Activated naive CD4-positive, alpha-beta T cell treated with anti-CD3 and anti-CD28 coated beads, Interleukin-2, amount 50 U/mL, for 72 hours (primary cell): ENCODE data around the gene SCAF8. TPM values are rescaled to one million over a fixed set of nuclear protein-coding genes. Genes with fewer than 3 reads are reported as not detected.
"Not testable (repeated sequence)": the region's sequence is repeated elsewhere in the genome, so short reads cannot be mapped to it uniquely, and the experiment has no call there.

Experiments used
- ATAC-seq, 2 donors: fragments of 150-1000 bp; cut with Tn5 transposase; 2 replicates each; pipeline ENCODE4 v1.10.0; 2021; ENCODE audit warnings: mild to moderate bottlenecking in 2 of 2, moderate library complexity in 2 of 2
- DNase-seq, 2 donors: peaks; one replicate each; pipeline ENCODE4 v3.0.0; 2021 to 2022; ENCODE audit warnings: low spot score in 2 of 2
- H3K27ac Mint-ChIP-seq, 2 donors: one replicate each; pipeline ENCODE4 v1.8.0; 2022; ENCODE audit warnings: mild to moderate bottlenecking in 2 of 2, mixed read lengths in 2 of 2
- H3K36me3 Mint-ChIP-seq, 2 donors: one replicate each; pipeline ENCODE4 v1.8.0; 2022; ENCODE audit warnings: mixed read lengths in 2 of 2
- H3K9me3 Mint-ChIP-seq, 2 donors: one replicate each; pipeline ENCODE4 v1.8.0; 2022; ENCODE audit warnings: mixed read lengths in 2 of 2
- total RNA-seq, 2 donors: library from RNA; stranded (reverse); gene quantifications; one replicate each; pipeline ENCODE4 v1.2.3, GENCODE V29; 2022

The SCAF8 gene
- total RNA-seq, 2 donors from 2014 or later = 25.4 to 28.2 TPM

DNA sequence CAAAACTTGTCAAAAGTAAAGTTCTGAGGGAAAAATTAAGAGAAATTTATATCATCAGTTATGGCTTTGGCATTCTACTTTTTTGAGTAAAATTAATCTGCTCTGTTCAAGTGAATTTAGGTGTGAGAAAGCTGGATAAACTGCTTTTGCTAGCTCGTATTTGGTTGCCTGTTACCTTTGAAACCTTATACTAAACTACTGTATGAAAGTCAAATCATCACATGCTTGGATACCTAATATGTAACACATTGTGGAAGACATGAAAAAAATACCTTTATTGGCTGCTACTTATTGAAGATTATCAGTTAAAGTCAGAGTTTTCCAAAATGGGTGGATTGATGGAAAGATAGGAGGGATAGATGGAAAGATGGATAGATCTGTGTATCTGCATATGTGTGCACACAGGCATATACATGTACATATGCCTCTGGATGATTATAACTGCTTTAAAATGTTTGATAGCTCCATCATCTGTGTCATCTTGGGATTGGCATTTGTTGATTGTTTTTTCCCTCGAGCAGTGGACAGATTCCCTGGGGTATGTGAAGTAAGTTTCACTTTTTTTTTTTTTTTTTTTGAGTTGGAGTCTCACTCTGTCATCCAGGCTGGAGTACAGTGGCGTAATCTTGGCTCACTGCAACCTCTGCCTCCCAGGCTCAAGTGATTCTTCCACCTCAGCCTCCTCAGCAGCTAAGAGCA lies 24.3 kb downstream of the SCAF8 start:
- no peak for DNase-seq
- ATAC-seq = no peak
- Mint-ChIP-seq H3K9me3 (no peaks in the 10 kb centered on the region), H3K36me3 (peaks cover 0 to 9% of the 10 kb centered on the region in 2 donors), H3K27ac (no peak overlapping the region)

DNA sequence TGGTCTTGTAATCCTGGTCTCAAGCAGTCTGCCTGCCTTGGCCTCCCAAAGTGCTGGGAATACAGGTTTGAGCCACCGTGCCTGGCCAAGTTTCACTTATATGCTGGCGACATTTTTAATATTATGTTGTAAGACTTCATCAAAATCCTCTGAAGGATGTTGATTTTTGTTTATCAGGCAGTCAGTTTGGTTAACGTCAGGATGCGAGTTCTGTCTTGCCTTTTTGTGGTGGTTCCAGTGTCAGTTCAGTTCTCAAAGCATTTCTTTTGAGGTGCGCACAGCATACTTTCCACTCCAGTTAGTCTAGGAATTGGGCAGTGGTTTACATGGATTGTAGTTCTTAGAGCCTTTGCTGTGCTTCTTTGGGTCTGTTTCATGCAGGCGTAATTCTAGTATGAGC lies 24.9 kb downstream of the SCAF8 start:
- no peak overlapping the region for H3K27ac Mint-ChIP-seq
- DNase-seq = no peak
- H3K36me3 Mint-ChIP-seq = peaks cover 0 to 13% of the 10 kb centered on the region in 2 donors
- H3K9me3 Mint-ChIP-seq = no peaks in the 10 kb centered on the region
- no peak for ATAC-seq

DNA sequence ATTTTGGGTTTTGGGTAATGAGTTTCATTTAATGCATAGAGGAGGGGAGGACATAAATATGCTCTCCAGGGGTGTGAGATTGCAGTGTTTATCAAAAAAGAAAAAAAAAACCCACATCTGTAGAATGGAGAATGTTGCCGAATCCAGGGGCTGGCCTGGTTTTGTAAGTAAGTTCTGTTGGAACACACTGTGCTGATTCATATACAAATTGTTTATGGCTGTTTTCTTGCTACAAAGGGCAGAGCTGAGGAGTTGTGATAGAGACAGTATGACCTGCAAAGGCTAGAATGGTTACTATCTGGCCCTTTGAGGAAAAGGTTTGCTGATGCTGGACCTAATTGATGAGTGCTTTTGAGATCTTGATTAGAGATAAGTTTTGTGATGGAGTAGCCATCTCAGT lies 30.4 kb downstream of the SCAF8 start:
- no peak for DNase-seq
- Mint-ChIP-seq H3K36me3 (peaks cover 0 to 25% of the 10 kb centered on the region in 2 donors), H3K9me3 (no peaks in the 10 kb centered on the region), H3K27ac (peak overlapping the region in 1 of 2 donors; percentile 63)
- no peak for ATAC-seq

DNA sequence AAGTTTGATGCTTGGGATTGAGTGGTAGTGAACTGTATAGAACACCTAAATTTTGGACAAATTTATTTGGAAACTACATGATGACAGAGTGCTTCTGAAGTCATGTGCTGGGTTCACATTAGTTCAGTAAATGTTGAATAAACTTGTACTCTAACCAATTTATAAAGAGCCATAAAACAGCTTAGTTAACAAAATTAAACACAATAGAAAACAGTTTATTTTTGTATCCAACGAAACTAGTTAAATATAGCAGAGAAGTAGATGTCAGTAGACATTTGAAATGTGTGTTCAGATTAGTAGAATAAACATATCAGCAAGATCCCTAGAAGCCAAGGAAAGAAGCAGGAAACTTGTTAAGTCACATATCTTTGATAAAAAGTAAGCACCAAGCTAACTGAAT lies 32.1 kb downstream of the SCAF8 start:
- Mint-ChIP-seq H3K9me3 (no peaks in the 10 kb centered on the region), H3K36me3 (peaks cover 0 to 26% of the 10 kb centered on the region in 2 donors), H3K27ac (no peak overlapping the region)
- no peak for ATAC-seq
- DNase-seq = no peak

DNA sequence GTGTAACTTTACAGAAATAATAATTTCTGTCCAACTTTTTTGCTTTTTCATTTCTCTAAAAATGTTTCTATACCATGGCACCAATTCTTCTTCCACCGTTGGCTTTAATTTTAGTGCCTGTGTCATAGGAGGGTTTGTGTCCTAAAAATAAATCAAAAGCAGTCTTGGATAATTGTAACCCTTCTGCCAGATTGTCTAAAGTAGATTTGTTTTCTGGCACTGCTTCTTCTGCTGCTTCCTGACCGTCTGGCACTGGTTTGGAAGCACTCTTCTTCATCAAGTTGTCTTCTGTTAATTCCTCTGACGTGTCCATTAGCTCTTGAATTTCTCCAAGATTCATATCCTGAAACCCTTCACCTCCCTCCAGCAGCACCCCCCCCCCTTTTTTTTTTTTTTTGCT lies 33.1 kb downstream of the SCAF8 start:
- Mint-ChIP-seq H3K9me3 (no peaks in the 10 kb centered on the region), H3K27ac (no peak overlapping the region), H3K36me3 (peaks cover 0 to 34% of the 10 kb centered on the region in 2 donors)
- DNase-seq = no peak
- no peak for ATAC-seq

DNA sequence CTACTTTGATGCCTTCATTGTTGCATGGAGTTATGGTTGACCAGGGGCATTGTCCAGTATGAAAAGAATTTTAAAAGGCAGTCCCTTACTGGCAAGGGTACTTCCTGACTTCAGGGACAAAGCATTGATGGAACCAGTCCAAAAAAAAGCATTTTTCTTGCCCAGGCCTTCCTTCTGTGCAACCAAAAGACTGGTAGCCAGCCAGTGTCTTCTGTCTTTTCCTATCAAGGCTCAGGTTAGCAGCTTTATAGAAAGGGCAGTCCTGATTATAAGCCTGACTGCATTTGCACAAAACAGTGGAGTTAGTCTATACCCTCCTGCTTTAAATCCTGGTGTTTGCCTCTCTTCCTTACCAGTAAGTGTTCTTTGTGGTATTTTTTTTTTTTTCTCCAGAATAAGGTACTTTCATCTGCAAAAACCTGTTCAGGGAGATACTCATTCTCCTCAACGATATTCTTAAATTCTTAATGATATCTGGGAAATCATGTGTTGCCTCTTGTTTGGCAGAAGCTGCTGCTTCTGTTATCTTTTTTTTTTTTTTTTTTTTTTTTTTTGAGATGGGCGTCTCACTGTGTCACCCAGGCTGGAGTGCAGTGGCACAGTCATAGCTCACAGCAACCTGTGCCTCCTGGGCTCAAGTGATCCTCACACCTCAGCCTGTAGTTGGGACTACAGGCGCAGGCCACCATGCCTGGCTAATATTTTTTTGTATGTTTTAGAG lies 33.9 kb downstream of the SCAF8 start:
- H3K36me3 Mint-ChIP-seq = peaks cover 0 to 40% of the 10 kb centered on the region in 2 donors
- DNase-seq = no peak
- no peak for ATAC-seq

DNA sequence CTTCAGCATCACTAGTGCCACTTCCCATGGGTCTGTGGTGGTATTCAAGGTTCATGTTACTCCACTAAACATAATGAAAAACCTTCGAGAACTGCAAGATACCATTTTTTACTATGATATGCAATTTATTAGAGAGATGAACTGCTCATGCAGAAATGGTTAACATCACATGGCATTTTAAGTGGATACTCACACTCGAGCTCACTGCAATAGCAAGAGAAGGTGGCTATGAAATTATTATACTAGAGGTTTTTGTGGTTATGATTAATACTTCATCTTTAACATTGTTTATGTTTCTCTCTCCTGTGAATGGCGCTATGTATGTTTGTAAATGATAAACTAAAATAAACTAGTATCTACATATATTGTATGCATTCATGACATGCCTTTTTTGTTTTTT lies 35.1 kb downstream of the SCAF8 start:
- H3K9me3 Mint-ChIP-seq = no peaks in the 10 kb centered on the region
- ATAC-seq (no peak), DNase-seq (no peak)
- H3K36me3 Mint-ChIP-seq = peaks cover 0 to 34% of the 10 kb centered on the region in 2 donors
- no peak overlapping the region for H3K27ac Mint-ChIP-seq

More for the DNA sequence above, 33.9 kb downstream of the SCAF8 start:
- no peaks in the 10 kb centered on the region for H3K9me3 Mint-ChIP-seq
- H3K27ac Mint-ChIP-seq = peak overlapping the region in 1 of 2 donors; percentile 75

DNA sequence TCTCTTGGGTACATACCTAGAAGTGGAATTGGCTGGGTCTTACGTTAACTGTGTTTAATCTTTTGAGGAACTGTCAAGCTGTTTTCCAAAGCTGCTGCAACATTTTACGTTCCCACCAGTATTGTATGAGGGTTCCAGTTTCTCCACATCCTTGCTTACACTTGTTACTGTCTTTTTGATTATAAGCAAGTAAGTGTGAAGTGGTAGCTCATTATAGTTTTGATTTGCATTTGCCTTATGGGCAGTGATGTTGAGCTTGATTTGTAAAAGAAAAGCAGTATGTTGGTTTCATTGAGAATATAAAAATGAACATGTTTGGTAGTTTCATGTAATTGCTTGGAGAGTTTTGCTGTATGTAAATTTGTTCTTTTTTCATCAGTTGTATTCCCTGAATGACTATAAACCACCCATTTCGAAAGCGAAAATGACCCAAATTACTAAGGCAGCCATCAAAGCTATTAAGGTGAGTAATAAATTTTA lies 40.4 kb downstream of the SCAF8 start:
- Mint-ChIP-seq H3K9me3 (no peaks in the 10 kb centered on the region), H3K27ac (peak overlapping the region in 1 of 2 donors; percentile 17), H3K36me3 (peaks cover 0 to 28% of the 10 kb centered on the region in 2 donors)
- ATAC-seq (peak; percentile 56 to 93), DNase-seq (no peak)

DNA sequence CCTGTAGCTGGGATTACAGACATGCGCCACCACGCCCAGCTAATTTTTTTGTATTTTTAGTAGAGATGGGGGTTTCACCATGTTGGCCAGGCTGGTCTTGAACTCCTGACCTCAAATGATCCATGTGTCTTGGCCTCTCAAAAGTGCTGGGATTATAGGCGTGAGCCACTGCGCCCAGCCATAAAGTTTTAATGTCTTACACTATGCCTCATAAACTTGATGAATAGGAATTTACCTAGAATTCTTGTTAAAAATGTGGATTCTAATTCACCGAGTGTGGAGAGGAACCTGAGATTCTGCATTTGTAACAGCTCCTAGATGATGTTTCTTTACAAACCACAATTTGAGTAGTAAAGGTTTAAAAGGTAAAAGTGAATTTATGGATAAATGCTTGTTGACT lies 45.9 kb downstream of the SCAF8 start:
- H3K27ac Mint-ChIP-seq, H3K9me3 Mint-ChIP-seq, ATAC-seq, DNase-seq: not testable (repeated sequence)
- peaks cover 10 to 23% of the 10 kb centered on the region in 2 donors for H3K36me3 Mint-ChIP-seq

DNA sequence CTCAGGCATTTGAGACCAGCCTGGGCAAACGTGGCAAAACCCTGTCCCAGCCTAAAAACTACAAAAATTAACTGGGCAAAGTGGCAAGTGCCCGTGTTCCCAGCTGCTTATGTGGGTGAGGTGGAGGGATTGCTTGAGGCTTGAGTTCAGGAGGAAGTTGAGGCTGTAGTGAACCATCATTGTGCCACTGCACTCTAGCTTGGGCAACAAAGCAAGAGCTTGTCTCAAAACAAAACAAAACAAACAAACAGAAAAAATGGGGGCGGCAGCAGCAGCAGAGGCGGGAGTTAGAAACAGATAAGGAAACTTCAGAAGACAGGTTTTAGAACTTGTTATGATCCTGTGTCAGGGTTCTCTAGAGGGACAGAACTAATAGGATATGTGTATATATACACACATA lies 49.0 kb downstream of the SCAF8 start:
- H3K9me3 Mint-ChIP-seq = no peaks in the 10 kb centered on the region
- no peak for DNase-seq
- H3K36me3 Mint-ChIP-seq = peaks cover 10 to 17% of the 10 kb centered on the region in 2 donors
- peak overlapping the region in 1 of 2 donors; percentile 81 for H3K27ac Mint-ChIP-seq
- ATAC-seq = no peak

DNA sequence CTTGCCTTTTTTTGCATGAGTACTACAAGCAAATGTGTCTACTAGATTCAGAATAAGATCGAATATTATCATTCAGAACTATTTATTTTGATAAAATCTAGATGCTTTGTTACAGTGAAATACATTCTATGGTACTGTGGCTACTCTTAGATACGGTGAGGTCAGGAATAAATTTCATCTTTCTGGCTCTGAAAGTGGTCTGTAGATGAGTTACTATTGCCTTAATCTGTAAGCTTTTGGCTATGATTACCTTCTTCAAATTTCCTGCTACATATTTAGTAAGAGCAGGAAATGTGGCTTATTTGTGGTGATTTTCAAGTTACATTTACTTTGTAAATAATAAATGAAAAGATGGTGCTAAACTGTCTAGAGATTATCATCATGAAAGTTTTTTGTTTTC lies 50.0 kb downstream of the SCAF8 start:
- no peaks in the 10 kb centered on the region for H3K9me3 Mint-ChIP-seq
- no peak overlapping the region for H3K27ac Mint-ChIP-seq
- no peak for DNase-seq
- ATAC-seq = no peak
- H3K36me3 Mint-ChIP-seq = peaks cover 10 to 22% of the 10 kb centered on the region in 2 donors

DNA sequence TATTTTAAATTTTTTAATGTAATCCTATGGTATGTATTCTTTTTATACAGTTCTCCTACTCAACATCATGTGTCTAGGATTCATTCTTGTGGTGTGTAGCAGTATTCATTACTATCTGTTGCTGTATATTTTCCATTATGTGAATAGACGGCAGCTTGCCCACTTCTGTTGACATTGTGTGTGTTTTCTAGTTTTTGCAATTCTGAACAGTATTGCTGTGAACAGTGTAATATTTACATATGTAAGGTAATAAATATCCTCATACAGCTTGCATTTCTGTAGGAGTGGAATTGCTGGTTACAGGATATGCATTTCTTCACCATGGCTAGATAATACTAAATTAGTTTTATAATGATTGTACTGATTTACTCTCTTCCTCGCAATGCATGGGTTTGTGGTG lies 51.9 kb downstream of the SCAF8 start:
- ATAC-seq (no peak), DNase-seq (no peak)
- Mint-ChIP-seq H3K27ac (no peak overlapping the region), H3K36me3 (peaks cover 10 to 22% of the 10 kb centered on the region in 2 donors), H3K9me3 (no peaks in the 10 kb centered on the region)

DNA sequence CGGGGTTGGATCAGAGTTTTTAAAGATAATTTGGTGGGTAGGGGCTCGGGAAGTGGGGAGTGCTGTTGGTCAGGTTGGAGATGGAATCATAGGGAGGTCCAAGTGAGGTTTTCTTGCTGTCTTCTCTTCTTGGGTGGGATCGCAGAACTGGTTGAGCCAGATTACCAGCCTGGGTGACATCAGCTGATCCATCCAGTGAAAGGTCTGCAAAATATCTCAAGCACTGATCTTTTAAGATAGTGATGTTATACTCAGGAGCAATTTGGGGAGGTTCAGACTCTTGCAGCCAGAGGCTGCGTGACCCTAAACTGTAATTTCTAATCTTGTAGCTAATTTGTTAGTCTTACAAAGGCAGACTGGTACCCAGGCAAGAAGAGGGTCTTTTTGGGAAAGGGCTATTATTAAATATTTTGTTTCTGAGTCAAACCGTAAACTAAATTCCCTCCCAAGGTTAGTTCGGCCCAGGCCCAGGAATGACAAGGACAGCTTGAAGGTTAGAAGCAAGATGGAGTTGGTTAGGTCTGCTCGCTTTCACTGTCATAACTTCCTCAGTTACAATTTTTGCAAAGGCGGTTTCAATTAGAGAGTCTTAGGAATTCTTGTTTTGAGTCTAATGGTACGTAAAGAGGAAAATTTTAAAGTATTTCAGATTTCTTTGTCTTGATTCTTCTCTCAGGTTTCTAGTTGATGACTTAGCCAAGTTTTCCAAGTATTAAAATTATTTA lies 53.1 kb downstream of the SCAF8 start:
- H3K36me3 Mint-ChIP-seq = peaks cover 4 to 12% of the 10 kb centered on the region in 2 donors
- H3K27ac Mint-ChIP-seq = peak overlapping the region; percentile 6 to 21
- H3K9me3 Mint-ChIP-seq = no peaks in the 10 kb centered on the region
- ATAC-seq (no peak), DNase-seq (no peak)

DNA sequence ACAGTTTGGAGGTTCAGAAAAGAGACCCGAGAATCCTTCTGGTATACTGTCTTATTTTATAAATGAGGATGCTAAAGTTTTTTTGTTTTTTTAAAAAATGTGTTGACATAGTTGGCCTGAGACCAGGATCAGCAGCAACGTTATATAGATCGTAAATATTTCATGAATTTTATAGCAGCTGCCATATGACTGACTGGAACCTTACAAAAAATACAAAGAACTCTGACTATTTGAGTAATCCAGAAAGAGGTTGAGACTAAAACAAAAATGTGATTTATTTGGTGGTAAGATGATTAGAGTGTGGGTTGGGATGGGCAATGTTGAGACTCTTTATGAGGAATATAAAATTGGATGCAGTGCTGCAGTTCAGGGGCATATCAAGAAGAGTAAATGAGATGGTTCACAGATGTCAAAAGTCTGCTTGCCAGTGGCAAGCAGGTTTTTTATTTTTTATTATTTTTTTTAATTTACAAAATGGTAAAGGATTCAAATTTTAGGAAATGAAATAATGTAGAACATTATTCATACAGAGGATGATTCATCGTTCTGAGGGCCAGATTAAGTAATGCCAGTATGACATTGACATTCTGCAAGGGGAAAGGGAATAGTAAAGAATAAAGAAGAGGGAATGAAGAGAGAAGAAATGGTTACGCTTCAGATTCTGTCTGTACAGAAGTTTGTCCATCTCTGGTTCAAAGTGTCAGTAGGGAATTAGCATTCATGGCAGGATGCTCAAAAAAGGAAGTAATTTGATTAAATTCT lies 58.5 kb downstream of the SCAF8 start:
- Mint-ChIP-seq H3K36me3 (peaks cover 0 to 5% of the 10 kb centered on the region in 2 donors), H3K9me3 (no peaks in the 10 kb centered on the region), H3K27ac (peak overlapping the region in 1 of 2 donors; percentile 5)
- ATAC-seq = no peak
- DNase-seq = no peak

DNA sequence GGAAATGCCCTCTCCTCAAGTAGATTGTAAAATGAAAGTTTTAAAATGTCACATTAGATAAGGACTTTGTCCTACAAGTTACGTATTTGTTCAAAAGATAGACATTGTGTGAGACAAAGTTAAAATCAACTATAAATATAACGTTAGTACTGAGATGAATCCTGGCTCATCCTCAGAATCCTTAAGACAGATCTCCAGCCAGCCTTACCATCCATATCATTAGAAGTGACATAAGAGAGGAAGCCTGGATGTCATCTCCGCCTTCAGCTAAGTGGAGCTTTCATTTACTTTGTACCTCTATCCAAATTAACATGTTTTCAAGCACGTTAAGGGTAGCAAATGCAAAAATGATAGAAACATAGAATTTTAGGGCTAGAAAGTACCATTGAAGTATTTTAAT lies 59.1 kb downstream of the SCAF8 start:
- Mint-ChIP-seq H3K9me3 (no peaks in the 10 kb centered on the region), H3K36me3 (peaks cover 0 to 5% of the 10 kb centered on the region in 2 donors), H3K27ac (no peak overlapping the region)
- DNase-seq (no peak), ATAC-seq (no peak)

DNA sequence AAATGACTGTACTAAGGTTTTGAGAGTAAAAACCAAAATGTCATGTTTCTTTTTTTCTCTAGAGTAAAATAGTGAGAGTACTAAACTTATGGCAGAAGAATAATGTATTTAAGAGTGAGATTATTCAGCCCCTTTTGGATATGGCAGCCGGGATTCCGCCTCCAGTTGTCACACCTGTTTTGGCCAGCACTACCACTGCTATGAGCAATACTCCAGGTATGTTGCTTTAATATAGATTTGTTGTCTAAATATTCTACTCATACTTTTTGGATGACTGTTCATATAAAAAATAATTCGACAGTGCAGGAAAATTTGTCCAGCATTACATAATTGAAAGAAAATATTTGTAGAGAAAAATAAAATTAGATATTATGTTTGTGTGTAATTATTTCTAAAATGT lies 59.5 kb downstream of the SCAF8 start:
- Mint-ChIP-seq H3K36me3 (peaks cover 0 to 3% of the 10 kb centered on the region in 2 donors), H3K9me3 (no peaks in the 10 kb centered on the region), H3K27ac (no peak overlapping the region)
- ATAC-seq = no peak
- no peak for DNase-seq
